HepG2 (cell line): ENCODE data around the gene EEF1AKMT3. TPM values are rescaled to one million over a fixed set of nuclear protein-coding genes. Genes with fewer than 3 reads are reported as not detected.
A peak's percentile ranks its signal among the peaks of the same experiment; 100 is the strongest.

Experiments used
- ADNP ChIP-seq: sonication (generic); formaldehyde crosslinking; IDR thresholded peaks from 2 replicates; pipeline ENCODE4 v1.4.0; 2020; ENCODE audit warnings: missing genetic modification reagents
- CREB3 ChIP-seq: sonication (generic); formaldehyde crosslinking; IDR thresholded peaks from 2 replicates; pipeline ENCODE4 v1.5.0; 2020; ENCODE audit warnings: missing genetic modification reagents
- CREM ChIP-seq, 2 experiments: sonication (generic) in 1 of 2; formaldehyde crosslinking in 1 of 2; IDR thresholded peaks; 2 replicates each; pipeline versions ENCODE4 v1.4.0 to v1.6.1; 2016 to 2020; ENCODE audit warnings: antibody characterized with exemption in 1 of 2, mild to moderate bottlenecking in 1 of 2, missing genetic modification reagents in 1 of 2
- FOXM1 ChIP-seq: sonication (generic); formaldehyde crosslinking; IDR thresholded peaks from 2 replicates; pipeline ENCODE4 v1.5.0; 2020; ENCODE audit warnings: missing genetic modification reagents
- IRF2 ChIP-seq: IDR thresholded peaks from 2 replicates; pipeline ENCODE4 v1.6.1; 2018; ENCODE audit warnings: missing genetic modification reagents, missing compliant biosample characterization
- KDM1A ChIP-seq: IDR thresholded peaks from 2 replicates; pipeline ENCODE4 v1.6.1; 2016; ENCODE audit warnings: missing compliant biosample characterization
- NFE2L2 ChIP-seq: fragments of 150-350 bp; IDR thresholded peaks from 2 replicates; pipeline ENCODE4 v1.6.1; 2014; ENCODE audit warnings: low read length
- NFYB ChIP-seq: sonication (generic); formaldehyde crosslinking; IDR thresholded peaks from 2 replicates; pipeline ENCODE4 v1.4.0; 2020; ENCODE audit warnings: missing genetic modification reagents
- NR2C2 ChIP-seq: sonication (generic); formaldehyde crosslinking; IDR thresholded peaks from 2 replicates; pipeline ENCODE4 v1.4.0; 2020; ENCODE audit warnings: missing genetic modification reagents, mild to moderate bottlenecking, moderate library complexity, borderline replicate concordance
- RARA ChIP-seq: IDR thresholded peaks from 2 replicates; pipeline ENCODE4 v1.6.1; 2016; ENCODE audit warnings: missing genetic modification reagents, missing compliant biosample characterization
- ZBTB38 ChIP-seq: sonication (generic); formaldehyde crosslinking; IDR thresholded peaks from 2 replicates; pipeline ENCODE4 v1.5.1; 2020; ENCODE audit warnings: mild to moderate bottlenecking, missing genetic modification reagents
- ZKSCAN8 ChIP-seq: IDR thresholded peaks from 2 replicates; pipeline ENCODE4 v1.6.1; 2016; ENCODE audit warnings: borderline replicate concordance, missing genetic modification reagents, missing compliant biosample characterization
- ZNF34 ChIP-seq: sonication (generic); formaldehyde crosslinking; IDR thresholded peaks from 2 replicates; pipeline ENCODE4 v1.4.0; 2020; ENCODE audit warnings: mild to moderate bottlenecking, missing genetic modification reagents, borderline replicate concordance
- ZNF512B ChIP-seq: sonication (generic); formaldehyde crosslinking; IDR thresholded peaks from 2 replicates; pipeline ENCODE4 v1.5.1; 2020; ENCODE audit warnings: missing genetic modification reagents, mild to moderate bottlenecking, borderline replicate concordance
- ZNF567 ChIP-seq: sonication (generic); formaldehyde crosslinking; IDR thresholded peaks from 2 replicates; pipeline ENCODE4 v1.8.1; 2023; ENCODE audit warnings: mild to moderate bottlenecking, missing genetic modification reagents, borderline replicate concordance
- ZNF7 ChIP-seq: IDR thresholded peaks from 2 replicates; pipeline ENCODE4 v1.6.1; 2016; ENCODE audit warnings: missing biosample characterization, missing genetic modification reagents
- polyA plus RNA-seq, 8 experiments: library from polyadenylated mRNA; depleted of rRNA in 3 of 8; stranded (reverse) in 7 of 8; unstranded in 1 of 8; fragments of >200 nt; fragmentation: Illumina TruSeq in 4 of 8; extraction: Trizol in 4 of 8; gene quantifications; 2 replicates each; pipeline versions ENCODE4 v1.2.1 to v1.2.3, GENCODE V29; 2011 to 2016; ENCODE audit warnings: low read depth in 4 of 8, missing spikeins in 1 of 8, mixed read lengths in 1 of 8; ENCODE audit not compliant: insufficient read depth in 1 of 8
- total RNA-seq, 5 experiments: library from RNA; depleted of rRNA; stranded (reverse); fragments of >200 nt; fragmentation: Illumina TruSeq; extraction: Trizol; gene quantifications; 2 replicates each; pipeline ENCODE4 v1.2.3, GENCODE V29; 2016; ENCODE audit warnings: low read depth in 1 of 5
- TF ChIP-seq, protein P1 (sequence below): sonication (generic); formaldehyde crosslinking; IDR thresholded peaks from 2 replicates; pipeline ENCODE4 v1.9.0; 2022; ENCODE audit warnings: missing genetic modification reagents, mild to moderate bottlenecking, borderline replicate concordance

The EEF1AKMT3 gene
- total and polyA plus RNA-seq, 2 of the 13 experiments (the other 11 are each of a cell fraction or from before 2014, with no cell fraction given) = 4.7 to 11.4 TPM

- TF ChIP-seq ZNF512B (CRISPR knock-in tag) (no peak), ZNF567 (CRISPR knock-in tag) (no peak), NFE2L2 (no peak), IRF2 (CRISPR knock-in tag) (peak; percentile 41; the same call in 1 of the 2 replicates), RARA (CRISPR knock-in tag) (no peak), ZKSCAN8 (CRISPR knock-in tag) (no peak), NR2C2 (CRISPR knock-in tag) (no peak), NFYB (CRISPR knock-in tag) (no peak), CREM (IDR thresholded peaks at IDR 0.05) (no peak), CREM (CRISPR knock-in tag; IDR thresholded peaks at IDR 0.05) (no peak), ADNP (no peak), FOXM1 (CRISPR knock-in tag) (no peak), ZBTB38 (CRISPR knock-in tag) (peak; percentile 36; the same call in 1 of the 2 replicates), KDM1A (no peak), ZNF7 (CRISPR knock-in tag) (no peak), ZNF34 (0 out of 2 replicates have a peak, but pooled peaks have one; percentile 38), CREB3 (CRISPR knock-in tag) (no peak)
- TF ChIP-seq, protein P1, sequence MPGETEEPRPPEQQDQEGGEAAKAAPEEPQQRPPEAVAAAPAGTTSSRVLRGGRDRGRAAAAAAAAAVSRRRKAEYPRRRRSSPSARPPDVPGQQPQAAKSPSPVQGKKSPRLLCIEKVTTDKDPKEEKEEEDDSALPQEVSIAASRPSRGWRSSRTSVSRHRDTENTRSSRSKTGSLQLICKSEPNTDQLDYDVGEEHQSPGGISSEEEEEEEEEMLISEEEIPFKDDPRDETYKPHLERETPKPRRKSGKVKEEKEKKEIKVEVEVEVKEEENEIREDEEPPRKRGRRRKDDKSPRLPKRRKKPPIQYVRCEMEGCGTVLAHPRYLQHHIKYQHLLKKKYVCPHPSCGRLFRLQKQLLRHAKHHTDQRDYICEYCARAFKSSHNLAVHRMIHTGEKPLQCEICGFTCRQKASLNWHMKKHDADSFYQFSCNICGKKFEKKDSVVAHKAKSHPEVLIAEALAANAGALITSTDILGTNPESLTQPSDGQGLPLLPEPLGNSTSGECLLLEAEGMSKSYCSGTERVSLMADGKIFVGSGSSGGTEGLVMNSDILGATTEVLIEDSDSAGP (CRISPR knock-in tag) = peak; percentile 71
These were observed 46.1 kb upstream of the EEF1AKMT3 start (continued) for GRCh38 chr12:57726151-57726883.
